GM18867 (cell line): ENCODE measurements around the gene GRN.
"Not testable (repeated sequence)": the region's sequence is repeated elsewhere in the genome, so short reads cannot be mapped to it uniquely, and the experiment has no call there.

ENCODE experiments used
- ATAC-seq: cut with Tn5 transposase; IDR thresholded peaks from one replicate; pipeline ENCODE4 v1.9.1; 2021; ENCODE audit warnings: mild to moderate bottlenecking, moderate library complexity; ENCODE audit not compliant: unreplicated experiment

The GRN gene

DNA sequence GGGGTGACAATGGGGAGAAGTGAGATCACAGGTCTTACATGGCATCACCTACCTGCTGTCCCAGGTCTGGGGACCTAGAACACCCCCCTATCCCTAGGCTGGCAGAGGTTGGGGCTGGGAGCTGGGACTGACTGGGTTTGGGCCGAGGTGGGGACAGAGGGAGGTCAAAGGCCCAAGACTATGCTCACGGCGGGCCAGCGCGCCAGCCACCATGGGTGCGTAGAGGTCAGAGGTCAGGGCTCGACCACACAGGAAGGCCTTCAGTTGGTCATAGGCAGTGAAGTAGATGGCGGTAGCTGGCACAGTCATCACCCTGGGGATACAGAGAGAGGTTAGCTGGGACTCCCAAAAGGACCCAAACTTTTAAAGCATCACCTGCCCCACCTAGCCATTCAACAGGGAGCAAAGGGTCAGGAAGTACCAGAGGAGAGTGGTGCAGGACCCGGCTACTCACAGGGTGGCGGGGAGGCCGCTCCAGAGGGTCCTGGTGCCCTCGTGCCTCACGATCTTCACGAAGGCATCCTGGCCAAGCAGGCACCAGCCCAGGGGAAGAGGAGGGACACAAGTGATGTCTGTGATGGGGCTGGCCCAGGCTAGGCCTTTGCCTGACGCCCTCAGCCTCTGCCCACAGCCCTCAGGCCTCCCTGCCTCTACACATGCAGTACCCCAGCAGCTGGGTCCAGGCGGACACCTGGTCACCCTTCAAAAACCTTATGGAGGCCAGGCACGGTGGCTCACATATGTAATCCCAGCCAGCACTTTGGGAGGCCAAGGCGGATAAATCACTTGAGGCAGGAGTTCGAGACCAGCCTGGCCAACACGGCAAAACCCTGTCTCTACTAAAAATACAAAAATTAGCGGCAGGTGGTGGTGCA, 23.6 kb upstream of the GRN start:
- no peak for ATAC-seq

- no peak for ATAC-seq
Observed at GRCh38 chr17:44322236-44322895, 22.7 kb upstream of the GRN start.

DNA sequence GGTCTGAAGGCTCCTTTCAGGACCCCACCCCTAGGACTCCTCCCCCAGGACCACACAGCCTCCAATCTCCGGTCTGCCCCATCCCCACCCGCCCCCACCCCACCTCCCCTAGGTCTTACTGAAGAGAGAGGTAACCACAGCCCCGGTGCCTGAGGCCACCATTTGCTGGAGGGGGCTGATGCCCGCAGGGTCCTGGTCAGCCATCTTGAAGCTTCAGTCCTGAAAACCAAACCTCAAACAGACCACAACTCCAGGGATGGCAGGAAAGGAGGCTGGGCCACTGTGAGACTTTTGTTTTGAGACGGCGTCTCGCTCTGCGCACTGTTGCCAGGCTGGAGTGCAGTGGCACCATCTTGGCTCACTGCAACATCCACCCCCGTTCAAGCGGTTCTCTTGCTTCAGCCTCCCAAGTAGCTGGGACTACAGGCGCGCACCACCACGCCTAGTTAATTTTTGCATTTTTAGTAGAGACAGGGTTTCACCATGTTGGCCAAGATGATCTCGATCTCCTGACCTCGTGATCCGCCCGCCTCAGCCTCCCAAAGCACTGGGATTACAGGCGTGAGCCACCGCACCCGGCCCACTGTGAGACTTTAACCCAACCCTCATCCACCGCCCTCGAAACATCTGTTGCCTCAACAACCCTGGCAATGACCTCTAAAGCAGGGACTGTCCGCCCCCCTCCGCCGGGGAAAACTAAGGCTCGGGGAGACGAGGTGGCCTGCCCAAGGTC, 21.6 kb upstream of the GRN start:
- ATAC-seq = no peak

DNA sequence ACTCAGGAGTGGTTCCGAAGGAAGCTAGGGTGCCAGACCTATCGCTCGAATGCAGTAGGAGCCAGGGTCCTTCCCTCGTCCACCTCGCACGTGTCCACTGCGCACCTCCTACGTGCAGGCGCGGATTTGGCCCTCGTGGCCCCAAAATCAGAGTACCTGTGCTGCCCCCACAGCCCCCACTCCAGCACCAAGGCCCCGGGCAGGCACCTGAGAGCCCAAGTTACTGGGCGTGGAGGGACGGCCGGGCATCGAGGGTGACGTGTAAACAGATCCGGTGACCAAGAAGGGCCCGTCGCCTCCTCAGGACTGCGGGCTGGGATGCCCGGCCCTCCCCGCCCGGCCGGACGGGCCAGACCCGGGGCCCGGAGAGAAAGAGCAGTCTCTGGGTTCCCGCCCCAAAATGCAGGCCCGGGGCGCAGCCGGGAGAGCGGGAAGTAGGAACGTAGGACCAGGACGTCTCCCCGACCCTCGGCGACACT, 21.0 kb upstream of the GRN start:
- ATAC-seq = no peak

DNA sequence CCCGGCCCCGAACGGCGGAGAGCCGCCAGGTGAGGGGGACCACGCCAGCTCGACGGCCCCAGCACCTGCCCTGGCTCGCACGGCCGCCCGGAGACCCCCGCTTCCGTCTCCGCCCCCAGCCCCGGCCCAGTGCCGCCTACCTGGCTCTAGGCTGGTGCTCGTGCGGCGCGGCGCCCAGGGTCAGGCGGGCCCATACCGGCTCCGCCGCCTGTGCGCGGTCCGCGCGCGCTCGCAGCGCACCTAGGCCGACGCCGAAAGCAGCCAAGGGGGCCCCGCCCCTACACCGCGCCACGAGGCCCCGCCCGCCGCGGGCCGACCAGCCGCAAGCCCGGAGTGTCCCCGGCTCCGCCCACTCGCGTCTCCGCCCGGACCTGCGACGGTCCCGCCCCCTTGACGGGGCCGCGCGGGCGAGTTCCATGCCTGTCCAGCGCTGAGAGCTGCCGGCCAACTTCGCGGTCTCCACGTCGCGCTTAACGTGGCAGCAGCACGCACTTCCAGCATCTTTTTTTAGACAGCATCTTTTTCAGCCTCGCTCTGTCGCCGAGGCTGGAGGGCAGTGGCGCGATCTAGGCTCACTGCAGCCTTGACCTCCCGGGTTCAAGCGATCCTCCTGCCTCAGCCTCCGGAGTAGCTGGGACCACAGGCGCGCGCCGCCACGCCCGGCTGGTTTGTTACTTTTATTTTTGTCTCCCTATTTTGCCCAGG, 20.4 kb upstream of the GRN start, which contains the start of gene SLC25A39:
SLC25A39 (minus strand) TSS at position 253 of the 705 bp plus-strand sequence. CDS start 1,261 bp downstream, outside the sequence.
- ATAC-seq = peak; percentile 71

GRCh38 chr17:44326861-44327444, 18.1 kb upstream of the GRN start:
- peak; percentile 53 for ATAC-seq

DNA sequence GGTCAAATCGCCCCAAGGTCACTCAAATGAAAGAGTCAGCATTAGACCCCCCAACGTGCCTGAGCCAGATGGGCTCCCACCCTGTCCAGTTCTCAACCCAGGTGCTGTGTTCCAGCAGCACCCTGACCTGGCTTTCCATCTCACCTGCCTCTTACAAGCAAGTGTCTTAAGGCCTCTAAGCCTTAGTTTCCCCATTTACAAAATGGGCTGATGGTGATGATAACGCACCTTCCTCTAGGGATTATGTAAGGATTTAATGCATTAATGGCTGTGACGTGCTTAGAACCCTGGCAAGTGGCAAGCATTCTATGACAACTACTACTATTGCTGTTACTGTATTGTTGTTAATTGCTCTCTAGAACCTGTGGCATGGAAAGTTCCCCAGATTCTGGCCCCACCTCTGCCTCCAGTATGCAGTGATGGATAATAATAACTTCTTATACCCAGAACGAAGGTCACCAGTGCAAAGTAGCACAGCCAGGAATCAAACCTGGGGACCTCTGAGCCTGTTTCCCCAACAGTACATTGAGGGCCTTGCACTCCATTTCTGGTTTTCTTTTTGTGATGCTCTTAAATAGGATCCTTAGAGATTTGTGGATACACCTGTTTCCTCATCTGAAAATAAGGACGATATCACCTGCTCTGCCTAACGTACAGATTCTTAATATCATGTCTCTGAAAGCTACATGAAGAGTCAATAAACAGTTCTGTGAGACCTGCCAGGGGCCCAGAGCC, 17.2 kb upstream of the GRN start:
- no peak for ATAC-seq

- ATAC-seq = not testable (repeated sequence)
Observed at GRCh38 chr17:44329516-44329915, 15.6 kb upstream of the GRN start.

GRCh38 chr17:44330263-44330662, 14.8 kb upstream of the GRN start:
- ATAC-seq = not testable (repeated sequence)

- no peak for ATAC-seq
Observed at GRCh38 chr17:44331249-44331760, 13.8 kb upstream of the GRN start.

DNA sequence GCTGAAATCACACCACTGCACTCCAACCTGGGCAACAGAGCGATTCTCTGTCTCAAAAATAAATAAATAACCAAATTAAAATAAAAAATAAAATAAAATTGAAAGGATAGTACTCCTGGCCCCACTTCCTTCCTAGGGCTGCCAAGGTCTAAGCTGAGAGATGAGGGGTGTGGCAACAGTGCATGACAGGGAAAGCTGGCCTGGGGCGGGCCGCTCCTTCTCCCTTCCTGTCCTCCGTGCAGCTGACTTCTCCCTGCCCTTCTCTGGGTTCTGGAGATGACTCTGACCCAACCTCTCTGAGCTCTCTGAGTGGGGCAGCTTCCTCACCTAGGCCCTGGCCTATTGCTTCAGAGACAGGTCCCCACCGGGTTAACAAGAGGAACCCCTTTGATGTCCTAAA, 11.7 kb upstream of the GRN start:
- no peak for ATAC-seq

- ATAC-seq = no peak
Observed at GRCh38 chr17:44334315-44334714, 10.8 kb upstream of the GRN start.

DNA sequence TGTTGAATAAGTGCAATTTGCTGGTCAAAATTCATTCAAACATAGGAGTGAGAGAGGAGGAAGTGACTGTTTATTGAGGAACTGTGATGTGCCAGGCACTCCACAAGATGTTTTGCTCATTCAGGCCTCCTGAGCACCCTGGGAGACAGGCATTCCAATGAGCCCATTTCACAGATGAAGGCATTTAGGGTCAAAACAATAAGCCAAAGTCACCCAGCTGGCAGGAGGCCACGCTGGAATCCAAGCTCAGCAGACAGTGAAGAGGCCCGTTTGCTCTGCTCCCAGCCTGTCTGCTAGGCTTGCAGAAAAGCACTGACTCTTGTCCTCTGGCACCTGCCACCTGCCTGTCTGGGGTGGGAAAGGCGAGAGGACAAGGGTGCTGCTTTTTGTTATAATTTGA, 10.4 kb upstream of the GRN start:
- no peak for ATAC-seq

DNA sequence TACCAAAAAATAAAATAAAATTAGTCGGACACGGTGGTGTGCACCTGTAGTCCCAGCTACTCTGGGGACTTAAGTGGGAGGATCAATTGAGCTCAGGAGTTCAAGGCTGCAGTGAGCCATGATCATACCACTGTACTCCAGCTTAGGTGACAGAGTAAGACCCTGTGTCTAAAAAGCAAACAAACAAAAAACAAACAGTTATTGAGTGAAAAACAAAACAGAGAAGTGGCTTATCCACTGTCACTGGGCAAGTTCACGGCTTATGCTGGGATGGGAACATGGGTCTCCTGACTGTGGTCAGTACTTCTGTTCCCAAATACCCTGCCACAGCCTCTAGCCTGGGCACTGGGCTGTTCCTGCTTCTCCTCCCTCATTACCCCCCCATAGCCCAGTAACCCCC, 9.5 kb upstream of the GRN start:
- ATAC-seq = no peak

- ATAC-seq = no peak
Observed at GRCh38 chr17:44335968-44336367, 9.1 kb upstream of the GRN start.

DNA sequence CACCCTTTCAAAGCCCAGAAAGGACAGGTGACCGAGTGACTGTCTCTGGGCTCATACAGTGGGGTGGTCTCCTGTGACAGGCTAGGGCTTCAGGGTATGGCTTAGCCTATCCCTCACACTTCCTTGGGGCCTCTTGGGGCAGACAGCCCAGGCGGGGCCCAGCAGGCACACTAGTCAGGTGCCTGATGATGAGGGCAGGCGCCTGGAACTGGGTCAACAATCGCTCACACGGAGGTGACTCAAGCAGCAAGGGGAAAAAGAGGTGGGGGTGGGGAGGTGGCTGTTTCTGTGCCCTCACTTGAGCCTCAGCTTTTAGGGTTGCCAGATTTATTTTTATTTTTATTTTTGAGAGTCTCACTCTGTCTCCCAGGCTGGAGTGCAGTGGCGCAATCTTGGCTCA, 6.4 kb upstream of the GRN start:
- no peak for ATAC-seq

- not testable (repeated sequence) for ATAC-seq
Observed at GRCh38 chr17:44340553-44340952, 4.5 kb upstream of the GRN start.

DNA sequence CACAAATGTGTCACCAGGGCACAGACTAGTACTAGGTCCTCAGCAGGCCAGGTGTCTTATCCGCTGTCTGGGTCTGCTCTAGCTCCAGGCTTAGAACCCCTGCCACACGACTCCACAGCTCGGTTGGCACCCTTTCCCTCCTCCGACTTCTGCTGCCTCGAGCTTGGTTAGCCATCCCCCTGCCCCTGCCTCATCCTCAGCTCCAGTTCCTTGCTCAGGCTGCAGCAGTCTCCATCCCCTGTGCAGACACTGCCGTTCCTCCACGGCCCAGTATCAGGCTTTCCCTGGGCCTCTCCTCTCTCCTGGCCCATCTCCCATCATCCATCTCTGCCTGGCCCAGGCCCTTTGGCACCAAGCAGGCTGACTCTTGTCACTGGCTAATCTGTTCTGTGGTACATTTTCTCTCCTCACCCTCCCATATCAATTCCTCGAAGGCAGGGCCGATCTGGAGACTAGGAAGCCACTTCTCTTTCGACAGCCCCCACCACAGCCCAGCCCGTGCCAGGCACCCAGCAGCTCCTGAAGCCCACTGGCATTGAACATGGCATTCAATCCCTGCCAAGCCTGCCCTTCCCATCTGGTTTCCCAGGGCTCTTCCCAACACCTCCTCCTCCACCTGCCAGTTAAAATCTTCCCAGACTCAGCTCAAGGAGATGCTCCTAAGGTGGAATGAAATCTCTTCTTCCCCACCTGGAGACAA, 1.4 kb upstream of the GRN start:
- no peak for ATAC-seq

GRCh38 chr17:44345454-44346026, 438 bp downstream of the GRN start:
- ATAC-seq = no peak
